Measurements from ENCODE around the gene MS4A7.

The MS4A7 gene

DNA sequence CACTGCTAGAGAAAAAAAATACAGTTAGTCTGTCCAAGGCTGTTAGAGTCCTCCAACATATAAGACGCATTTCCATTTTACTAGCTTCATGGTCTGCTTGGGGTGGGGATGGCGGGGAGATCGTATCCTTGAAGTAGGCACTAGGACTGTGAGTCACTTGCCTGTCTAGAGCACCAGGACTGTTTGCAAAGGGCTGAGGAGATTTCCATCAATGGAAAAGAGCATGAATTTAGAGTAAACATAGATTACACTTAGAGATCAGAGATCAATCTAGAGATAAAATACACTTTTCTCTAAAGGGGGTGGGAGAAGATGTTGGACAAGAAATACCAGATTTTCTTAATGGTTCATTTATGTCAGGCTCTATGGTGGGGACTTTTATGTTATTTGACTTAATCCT, 1.7 kb upstream of the MS4A7 start:
- no peak for DNase-seq
- H3K4me3 ChIP-seq (ENCODE audit: low read depth in 1 of 2, low read length in 2 of 2) = no peak overlapping the region
- H3K27me3 ChIP-seq (ENCODE audit: insufficient read depth, low read length, poor library complexity) = no peaks in the 10 kb centered on the region
- H3K79me2 ChIP-seq (ENCODE audit: insufficient read depth, low read length) = no peaks in the 10 kb centered on the region
- H3K36me3 ChIP-seq (ENCODE audit: insufficient read depth, low read length) = no peaks in the 10 kb centered on the region
- H4K20me1 ChIP-seq (ENCODE audit: insufficient read depth, low read length) = no peaks in the 10 kb centered on the region
- no peaks in the 10 kb centered on the region for H3K9me3 ChIP-seq (ENCODE audit: insufficient read depth, low read length, severe bottlenecking)
- no peak overlapping the region for H3K4me2 ChIP-seq (ENCODE audit: insufficient read depth, low read length)
- ATAC-seq (ENCODE audit: insufficient read depth, low read depth) = no peak
- H3K27ac ChIP-seq (ENCODE audit: low read length) = peak overlapping the region; percentile 30; the same call in 1 of the 2 replicates
- H3K4me1 ChIP-seq (ENCODE audit: insufficient read depth, low read length) = peaks cover 35% of the 10 kb centered on the region
- TF ChIP-seq, protein P1, sequence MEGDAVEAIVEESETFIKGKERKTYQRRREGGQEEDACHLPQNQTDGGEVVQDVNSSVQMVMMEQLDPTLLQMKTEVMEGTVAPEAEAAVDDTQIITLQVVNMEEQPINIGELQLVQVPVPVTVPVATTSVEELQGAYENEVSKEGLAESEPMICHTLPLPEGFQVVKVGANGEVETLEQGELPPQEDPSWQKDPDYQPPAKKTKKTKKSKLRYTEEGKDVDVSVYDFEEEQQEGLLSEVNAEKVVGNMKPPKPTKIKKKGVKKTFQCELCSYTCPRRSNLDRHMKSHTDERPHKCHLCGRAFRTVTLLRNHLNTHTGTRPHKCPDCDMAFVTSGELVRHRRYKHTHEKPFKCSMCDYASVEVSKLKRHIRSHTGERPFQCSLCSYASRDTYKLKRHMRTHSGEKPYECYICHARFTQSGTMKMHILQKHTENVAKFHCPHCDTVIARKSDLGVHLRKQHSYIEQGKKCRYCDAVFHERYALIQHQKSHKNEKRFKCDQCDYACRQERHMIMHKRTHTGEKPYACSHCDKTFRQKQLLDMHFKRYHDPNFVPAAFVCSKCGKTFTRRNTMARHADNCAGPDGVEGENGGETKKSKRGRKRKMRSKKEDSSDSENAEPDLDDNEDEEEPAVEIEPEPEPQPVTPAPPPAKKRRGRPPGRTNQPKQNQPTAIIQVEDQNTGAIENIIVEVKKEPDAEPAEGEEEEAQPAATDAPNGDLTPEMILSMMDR (IDR thresholded peaks at IDR 0.05; ENCODE audit: borderline replicate concordance, extremely low read depth, low read length, poor library complexity, severe bottlenecking) = no peak
- no peak for TF ChIP-seq EZH2 (IDR thresholded peaks at IDR 0.05; ENCODE audit: borderline replicate concordance, low read depth, low read length, severe bottlenecking)
- H2AFZ ChIP-seq (ENCODE audit: low read depth, low read length) = no peak overlapping the region; the same call in 1 of the 2 replicates
- H3K9ac ChIP-seq (ENCODE audit: low read depth, low read length) = no peak overlapping the region

DNA sequence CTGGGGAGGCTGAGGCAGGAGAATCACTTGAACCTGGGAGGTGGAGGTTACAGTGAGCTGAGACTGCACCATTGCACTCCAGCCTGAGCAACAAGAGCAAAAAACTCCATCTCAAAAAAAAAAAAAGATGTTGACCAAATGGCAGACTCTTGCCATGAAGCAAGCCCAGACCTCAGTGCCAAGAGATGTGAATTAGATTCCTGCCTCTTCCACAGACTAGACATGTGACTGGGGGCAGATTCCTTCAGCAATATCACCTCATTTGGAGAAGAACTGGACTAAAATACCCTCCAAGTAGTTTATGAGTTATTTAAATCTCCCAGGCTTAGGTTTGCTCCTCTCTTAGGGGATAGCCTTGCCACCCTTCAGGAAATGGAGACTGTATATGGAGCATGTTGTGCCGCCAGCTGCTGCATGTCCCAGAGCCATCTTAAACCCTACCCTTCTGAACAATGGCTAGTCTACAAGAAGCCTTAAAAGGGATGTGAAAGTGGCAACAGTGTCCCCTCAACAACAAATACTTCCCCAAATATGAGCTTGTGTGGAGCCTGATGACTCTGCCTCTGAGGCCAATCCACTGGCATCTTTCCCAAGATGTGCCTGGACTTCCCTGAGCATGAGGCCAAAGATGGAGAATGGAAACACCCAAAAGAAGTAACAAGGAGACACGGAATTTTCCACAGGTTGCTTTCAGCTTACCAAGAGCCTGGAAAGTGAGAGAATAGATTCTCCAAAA, 763 bp upstream of the MS4A7 start:
- peak overlapping the region; percentile 66 for H2AFZ ChIP-seq (ENCODE audit: low read depth, low read length)
- H3K4me3 ChIP-seq (ENCODE audit: low read depth in 1 of 2, low read length in 2 of 2) = 0 out of 4 replicates have a peak overlapping the region, but pooled peaks of 1 of the 2 experiments have one; percentile 27
- H3K9ac ChIP-seq (ENCODE audit: low read depth, low read length) = peak overlapping the region; percentile 11; the same call in 1 of the 2 replicates
- H3K27me3 ChIP-seq (ENCODE audit: insufficient read depth, low read length, poor library complexity) = no peaks in the 10 kb centered on the region
- no peaks in the 10 kb centered on the region for H3K36me3 ChIP-seq (ENCODE audit: insufficient read depth, low read length)
- H3K9me3 ChIP-seq (ENCODE audit: insufficient read depth, low read length, severe bottlenecking) = no peaks in the 10 kb centered on the region
- H3K4me2 ChIP-seq (ENCODE audit: insufficient read depth, low read length) = peak overlapping the region; percentile 54
- DNase-seq = no peak
- ATAC-seq (ENCODE audit: insufficient read depth, low read depth) = no peak
- H3K4me1 ChIP-seq (ENCODE audit: insufficient read depth, low read length) = peaks cover 28% of the 10 kb centered on the region
- H3K27ac ChIP-seq (ENCODE audit: low read length) = peak overlapping the region; percentile 83
- H3K79me2 ChIP-seq (ENCODE audit: insufficient read depth, low read length) = no peaks in the 10 kb centered on the region
- TF ChIP-seq, protein P1 (IDR thresholded peaks at IDR 0.05; ENCODE audit: borderline replicate concordance, extremely low read depth, low read length, poor library complexity, severe bottlenecking) = no peak
- no peak for TF ChIP-seq EZH2 (IDR thresholded peaks at IDR 0.05; ENCODE audit: borderline replicate concordance, low read depth, low read length, severe bottlenecking)
- H4K20me1 ChIP-seq (ENCODE audit: insufficient read depth, low read length) = no peaks in the 10 kb centered on the region

GRCh38 chr11:60389279-60389910, 11.1 kb downstream of the MS4A7 start:
- H3K27me3 ChIP-seq (ENCODE audit: insufficient read depth, low read length, poor library complexity) = no peaks in the 10 kb centered on the region
- H3K9ac ChIP-seq (ENCODE audit: low read depth, low read length) = no peak overlapping the region
- H4K20me1 ChIP-seq (ENCODE audit: insufficient read depth, low read length) = no peaks in the 10 kb centered on the region
- H2AFZ ChIP-seq (ENCODE audit: low read depth, low read length) = no peak overlapping the region
- H3K36me3 ChIP-seq (ENCODE audit: insufficient read depth, low read length) = no peaks in the 10 kb centered on the region
- H3K27ac ChIP-seq (ENCODE audit: low read length) = no peak overlapping the region
- DNase-seq = no peak
- no peak overlapping the region for H3K4me3 ChIP-seq (ENCODE audit: low read depth in 1 of 2, low read length in 2 of 2)
- H3K4me1 ChIP-seq (ENCODE audit: insufficient read depth, low read length) = no peaks in the 10 kb centered on the region
- H3K4me2 ChIP-seq (ENCODE audit: insufficient read depth, low read length) = no peak overlapping the region
- no peaks in the 10 kb centered on the region for H3K9me3 ChIP-seq (ENCODE audit: insufficient read depth, low read length, severe bottlenecking)
- no peak for ATAC-seq (ENCODE audit: insufficient read depth, low read depth)
- no peak for TF ChIP-seq EZH2 (IDR thresholded peaks at IDR 0.05; ENCODE audit: borderline replicate concordance, low read depth, low read length, severe bottlenecking)
- TF ChIP-seq, protein P1 (IDR thresholded peaks at IDR 0.05; ENCODE audit: borderline replicate concordance, extremely low read depth, low read length, poor library complexity, severe bottlenecking) = no peak
- no peaks in the 10 kb centered on the region for H3K79me2 ChIP-seq (ENCODE audit: insufficient read depth, low read length)
